DMS 273 treated with DMSO at 0.1 percent for 48 hours (cell line): Measurements from ENCODE around the gene LRRC56.

Experiments
- DNase-seq: peaks from one replicate; lab custom pipeline; 2025; lab: John Stamatoyannopoulos, UW

LRRC56 gene, protein sequence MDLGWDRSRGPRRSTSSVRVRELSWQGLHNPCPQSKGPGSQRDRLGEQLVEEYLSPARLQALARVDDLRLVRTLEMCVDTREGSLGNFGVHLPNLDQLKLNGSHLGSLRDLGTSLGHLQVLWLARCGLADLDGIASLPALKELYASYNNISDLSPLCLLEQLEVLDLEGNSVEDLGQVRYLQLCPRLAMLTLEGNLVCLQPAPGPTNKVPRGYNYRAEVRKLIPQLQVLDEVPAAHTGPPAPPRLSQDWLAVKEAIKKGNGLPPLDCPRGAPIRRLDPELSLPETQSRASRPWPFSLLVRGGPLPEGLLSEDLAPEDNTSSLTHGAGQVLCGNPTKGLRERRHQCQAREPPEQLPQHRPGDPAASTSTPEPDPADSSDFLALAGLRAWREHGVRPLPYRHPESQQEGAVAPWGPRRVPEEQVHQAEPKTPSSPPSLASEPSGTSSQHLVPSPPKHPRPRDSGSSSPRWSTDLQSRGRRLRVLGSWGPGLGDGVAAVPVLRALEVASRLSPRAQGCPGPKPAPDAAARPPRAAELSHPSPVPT

DNA sequence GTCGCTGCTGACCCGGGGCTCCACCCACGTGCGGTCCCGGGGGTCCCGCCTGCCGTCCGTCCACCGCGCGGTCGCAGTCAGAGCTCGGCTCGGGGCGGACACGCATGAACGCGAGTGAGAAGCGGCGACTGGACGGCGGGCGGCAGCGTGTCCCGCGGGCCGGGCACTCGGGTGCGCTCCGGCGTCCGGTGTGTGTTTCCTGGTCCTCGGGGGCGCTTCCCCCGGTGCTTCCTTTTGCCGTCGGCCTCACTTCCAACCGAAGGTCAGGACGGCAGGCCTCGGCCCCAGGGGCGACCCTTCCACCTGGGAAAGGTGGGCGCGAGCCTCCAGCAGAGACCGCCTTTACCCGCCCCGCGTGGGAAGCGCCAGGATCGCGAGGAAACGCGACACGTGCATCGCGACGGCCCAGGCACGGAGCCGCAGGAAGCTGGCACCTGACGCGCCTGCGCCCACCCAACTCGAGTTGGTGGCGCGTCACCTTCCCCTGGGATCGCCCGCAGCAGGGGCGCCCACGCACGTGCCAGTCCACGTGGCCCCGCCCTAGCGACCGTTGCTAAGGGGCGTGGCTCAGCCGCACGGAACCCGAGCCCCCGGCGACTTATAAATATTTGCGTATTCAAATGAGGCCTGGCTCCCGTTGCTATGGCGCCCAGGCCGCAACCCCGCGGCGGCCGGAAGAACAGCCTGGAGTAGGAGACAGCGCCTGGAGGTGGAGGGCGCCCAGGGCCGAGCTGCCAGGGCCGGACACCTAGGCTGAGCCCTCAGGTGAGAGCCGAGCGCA lies at the start of gene LRRC56:
TSS of gene LRRC56 (plus strand) at position 687 of the 781 bp plus-strand sequence. CDS start 3,158 bp downstream, outside the sequence.
- peak; percentile 18 for DNase-seq

DNA sequence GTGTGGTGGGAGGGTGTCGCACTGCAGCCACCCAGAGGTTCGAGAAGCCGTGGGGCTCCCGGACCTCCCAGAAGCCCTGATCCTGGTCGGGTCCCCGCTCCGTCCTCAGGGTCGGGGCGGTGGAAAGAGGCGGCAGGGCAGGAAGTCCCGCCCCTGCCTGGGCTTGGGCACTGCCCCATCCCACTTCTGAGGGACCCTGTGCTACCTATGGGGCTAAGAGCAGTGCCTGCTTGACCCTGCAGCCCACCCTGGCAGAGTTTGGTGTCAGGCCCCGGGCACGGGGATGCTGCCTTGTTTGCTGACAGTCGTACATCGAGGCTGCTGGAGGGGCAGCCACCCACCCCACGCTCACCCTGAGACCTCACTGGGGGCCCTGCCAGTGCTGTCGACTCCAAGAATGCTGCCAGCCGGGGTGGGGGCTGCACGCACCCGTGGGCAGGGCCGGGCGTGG lies 49.7 kb upstream of the LRRC56 start:
- no peak for DNase-seq

DNA sequence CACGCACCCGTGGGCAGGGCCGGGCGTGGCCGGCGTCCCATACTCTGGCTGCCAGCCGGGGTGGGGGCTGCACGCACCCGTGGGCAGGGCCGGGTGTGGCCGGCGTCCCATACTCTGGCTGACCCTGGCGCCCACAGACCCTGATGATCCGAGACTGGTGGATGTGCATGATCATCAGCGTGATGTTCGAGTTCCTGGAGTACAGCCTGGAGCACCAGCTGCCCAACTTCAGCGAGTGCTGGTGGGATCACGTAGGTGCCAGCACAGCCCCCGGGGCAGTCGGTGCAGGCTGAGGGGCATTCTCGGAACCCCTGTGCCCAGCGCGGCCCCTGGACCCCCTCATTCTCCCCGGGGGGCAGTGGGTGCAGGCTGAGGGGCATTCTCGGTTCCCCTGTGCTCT lies 49.3 kb upstream of the LRRC56 start:
- no peak for DNase-seq

DNA sequence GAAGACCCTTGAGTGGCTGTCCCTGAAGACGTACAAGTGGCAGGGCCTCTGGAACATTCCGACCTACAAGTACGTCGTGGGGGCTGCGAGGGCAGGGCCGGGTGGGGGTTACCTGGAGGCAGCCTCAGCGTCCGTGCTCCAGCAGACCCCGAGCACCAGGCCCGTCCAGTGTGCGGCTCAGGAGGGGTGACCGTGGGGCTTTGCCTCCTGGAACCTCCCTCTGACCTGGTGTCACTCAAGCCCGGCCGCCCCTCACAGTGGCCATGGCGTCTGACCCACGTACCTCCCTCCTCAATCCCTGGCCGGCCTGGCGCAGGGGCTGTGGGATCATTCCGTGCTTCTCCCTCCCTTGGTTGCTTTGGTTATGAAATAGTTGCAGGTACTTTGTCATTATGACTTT lies 48.7 kb upstream of the LRRC56 start:
- no peak for DNase-seq

DNA sequence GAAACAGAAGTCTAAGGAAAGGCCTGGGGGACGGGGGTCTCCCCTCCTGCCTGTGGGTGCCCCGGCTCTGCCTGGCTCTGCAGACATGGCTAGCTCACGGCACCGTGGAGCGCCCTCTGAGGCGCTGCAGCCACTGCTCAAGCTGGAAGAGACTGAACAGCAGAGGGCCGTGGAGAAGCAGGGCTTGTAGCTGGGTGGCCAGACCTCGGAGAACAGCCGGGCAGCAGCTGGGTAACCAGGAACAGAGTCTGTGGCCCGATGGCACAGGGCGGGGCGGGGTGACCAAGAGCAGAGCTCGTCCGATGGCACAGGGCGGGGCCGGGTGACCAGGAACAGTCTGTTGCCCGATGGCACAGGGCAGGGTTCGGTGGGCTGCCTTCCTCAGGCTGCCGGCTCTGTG lies 48.3 kb upstream of the LRRC56 start:
- no peak for DNase-seq

DNA sequence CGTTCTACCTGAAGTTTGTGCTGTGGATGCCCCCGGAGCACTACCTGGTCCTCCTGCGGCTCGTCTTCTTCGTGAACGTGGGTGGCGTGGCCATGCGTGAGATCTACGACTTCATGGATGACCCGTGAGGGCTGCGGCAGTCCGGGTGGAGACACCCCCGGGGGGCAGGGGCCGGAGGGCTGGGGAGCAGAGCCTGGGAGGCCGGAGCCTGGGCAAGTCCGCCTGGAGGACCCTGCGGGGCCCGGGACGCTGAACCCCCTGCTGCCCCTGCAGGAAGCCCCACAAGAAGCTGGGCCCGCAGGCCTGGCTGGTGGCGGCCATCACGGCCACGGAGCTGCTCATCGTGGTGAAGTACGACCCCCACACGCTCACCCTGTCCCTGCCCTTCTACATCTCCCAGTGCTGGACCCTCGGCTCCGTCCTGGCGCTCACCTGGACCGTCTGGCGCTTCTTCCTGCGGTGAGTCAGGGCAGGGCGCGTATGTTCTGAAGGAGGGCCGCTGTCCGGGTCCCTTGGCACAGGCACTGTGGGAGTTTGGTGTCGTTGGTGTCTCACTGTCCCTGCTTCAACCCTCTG lies 47.6 kb upstream of the LRRC56 start:
- DNase-seq = no peak

DNA sequence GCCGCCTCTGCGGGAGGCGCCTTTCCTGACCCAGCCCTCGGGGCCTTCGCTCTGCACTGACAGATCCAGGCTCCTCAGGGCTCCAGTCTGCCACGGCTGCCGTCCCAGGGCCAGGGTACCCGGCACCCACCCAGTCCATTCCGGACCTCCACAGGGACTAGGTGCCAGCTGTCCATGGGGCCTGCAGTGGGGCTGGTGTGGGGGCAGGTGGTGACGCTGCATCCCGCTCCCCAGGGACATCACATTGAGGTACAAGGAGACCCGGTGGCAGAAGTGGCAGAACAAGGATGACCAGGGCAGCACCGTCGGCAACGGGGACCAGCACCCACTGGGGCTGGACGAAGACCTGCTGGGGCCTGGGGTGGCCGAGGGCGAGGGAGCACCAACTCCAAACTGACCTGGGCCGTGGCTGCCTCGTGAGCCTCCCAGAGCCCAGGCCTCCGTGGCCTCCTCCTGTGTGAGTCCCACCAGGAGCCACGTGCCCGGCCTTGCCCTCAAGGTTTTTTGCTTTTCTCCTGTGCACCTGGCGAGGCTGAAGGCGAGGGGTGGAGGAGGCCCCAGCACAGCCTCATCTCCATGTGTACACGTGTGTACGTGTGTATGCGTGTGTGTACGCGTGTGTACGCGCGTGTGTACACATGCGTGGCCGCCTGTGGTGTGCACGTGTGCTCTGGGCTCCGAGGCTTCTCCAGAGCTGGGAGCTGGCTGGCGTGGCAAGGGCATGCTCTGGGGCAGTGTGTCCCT lies 47.0 kb upstream of the LRRC56 start:
- no peak for DNase-seq

DNA sequence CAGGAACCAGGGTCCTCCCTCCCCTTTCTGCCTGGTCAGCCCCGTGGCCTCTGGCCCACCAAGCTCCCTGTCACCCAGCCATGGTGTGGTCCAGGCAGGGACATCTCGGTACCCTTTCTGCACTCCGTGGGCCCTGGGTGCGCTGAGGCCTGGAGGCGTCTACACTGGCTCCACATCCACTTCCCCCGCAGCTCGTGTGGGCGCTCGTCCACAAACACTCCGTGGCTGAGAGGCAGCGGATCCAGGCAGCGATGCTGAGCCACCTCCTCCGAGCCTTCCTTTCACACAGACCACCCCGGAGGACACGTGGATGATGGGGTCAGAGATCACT lies 46.4 kb upstream of the LRRC56 start:
- DNase-seq = no peak

DNA sequence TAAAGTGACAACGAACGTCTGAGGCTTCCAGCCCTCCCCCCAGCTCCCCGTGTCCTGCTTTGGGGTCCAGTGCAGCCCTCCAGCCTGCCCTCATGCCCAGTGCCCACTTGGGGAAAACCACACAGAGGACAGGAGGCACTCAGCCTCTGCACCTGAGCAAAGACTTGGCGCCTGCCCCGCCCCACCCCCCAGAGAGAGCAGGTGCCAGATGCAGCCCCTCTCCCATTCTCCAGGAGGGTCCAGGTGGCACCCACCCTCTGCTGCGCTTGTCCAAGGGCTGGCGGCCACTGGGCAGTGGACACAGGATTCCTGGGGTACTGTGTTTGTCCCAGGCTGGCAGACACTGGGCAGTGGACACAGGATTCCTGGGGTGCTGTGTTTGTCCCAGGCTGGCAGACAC lies 46.0 kb upstream of the LRRC56 start:
- no peak for DNase-seq

DNA sequence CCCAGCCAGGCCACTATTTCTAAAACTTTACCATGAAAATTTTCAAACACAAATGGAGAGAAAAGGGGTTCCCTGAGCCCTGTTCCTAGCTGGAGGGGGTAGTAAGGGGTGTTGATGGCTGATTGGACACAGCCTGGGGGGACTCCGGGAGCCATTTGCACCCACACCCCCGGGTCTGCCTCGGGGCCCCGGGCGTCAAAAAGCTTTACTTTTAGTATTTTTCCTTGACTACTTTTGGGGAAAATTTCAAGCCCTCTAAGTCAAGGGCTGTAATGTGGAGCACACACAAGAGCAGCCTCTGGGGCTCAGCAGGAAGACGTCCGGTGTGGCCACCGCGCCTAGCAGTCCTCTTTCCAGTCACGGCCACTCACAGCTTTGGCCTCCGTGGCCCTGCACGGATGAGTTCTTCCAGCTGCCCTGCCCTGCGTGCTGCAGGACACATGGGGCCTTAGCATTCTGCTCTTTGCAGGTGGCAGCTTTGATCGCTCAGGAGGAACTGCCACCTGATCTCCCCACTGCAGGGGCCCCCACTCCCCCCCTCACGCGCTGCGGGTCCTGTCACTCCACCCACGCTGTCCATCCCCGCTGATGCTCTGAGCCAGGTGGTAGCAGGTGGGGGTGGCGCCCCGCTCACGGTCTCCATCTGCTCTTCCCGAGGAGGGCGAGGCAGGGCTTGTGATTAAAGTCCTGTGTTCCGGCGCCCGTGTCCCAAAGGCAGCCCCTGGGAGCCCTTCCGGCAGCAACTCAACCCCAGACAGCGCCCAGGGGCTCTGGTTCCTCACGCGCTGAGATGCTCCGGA lies 44.7 kb upstream of the LRRC56 start:
- DNase-seq = no peak

DNA sequence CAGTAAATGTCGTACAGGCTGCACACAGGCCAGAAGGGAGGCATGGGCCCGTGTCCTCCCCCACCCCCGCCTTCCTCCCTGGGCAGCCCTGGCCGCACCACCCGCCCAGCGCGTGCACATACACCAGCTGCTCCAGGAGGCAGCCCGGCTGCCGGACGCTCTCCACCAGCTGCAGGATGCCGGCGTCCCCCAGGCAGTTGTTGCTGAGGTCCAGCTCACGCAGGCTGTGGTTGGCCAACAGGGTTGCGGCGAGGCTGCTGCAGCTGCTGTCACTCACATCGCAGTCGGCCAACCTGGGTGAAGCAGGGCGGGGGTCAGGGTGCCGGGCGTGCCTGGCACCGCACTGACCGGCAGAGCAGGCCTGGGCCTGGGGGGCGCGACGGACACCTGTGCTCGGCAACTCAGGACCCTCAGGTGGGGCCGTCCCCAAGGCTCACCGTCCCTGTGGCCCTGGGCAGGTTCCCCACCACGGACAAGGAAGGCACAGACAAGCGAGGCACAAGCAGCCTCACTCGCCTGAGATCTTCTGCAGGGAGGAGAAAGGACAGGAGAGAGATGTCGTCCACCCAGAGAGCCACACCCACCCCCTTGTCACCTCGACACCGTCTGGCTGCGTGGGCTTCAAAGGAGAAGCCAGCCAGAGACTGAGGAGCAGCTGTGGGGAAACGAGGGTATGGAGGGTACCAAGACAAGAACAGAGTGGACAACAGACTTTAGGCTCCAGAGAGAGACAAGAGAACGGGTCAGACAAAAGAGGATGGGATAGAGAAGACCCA lies 42.4 kb upstream of the LRRC56 start:
- no peak for DNase-seq

DNA sequence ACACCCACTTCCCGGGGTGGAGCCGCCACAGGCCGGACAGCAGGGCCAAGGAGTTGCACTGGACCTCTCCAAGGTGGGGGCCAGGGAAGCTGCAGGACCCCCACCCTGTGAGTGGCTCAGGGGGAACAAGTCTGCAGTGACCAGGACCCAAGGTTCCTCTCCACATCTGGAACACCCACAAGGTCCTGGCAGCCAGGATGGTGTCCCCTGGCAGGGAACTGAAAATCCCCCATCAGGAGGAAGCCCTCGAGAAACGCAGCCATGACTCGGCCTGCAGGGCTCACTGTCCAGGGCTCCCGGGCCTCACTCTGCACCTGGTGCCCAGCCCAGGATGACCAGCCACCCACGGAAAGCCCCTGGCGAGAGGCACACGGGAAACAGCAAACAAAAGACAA lies 41.8 kb upstream of the LRRC56 start:
- DNase-seq = no peak

DNA sequence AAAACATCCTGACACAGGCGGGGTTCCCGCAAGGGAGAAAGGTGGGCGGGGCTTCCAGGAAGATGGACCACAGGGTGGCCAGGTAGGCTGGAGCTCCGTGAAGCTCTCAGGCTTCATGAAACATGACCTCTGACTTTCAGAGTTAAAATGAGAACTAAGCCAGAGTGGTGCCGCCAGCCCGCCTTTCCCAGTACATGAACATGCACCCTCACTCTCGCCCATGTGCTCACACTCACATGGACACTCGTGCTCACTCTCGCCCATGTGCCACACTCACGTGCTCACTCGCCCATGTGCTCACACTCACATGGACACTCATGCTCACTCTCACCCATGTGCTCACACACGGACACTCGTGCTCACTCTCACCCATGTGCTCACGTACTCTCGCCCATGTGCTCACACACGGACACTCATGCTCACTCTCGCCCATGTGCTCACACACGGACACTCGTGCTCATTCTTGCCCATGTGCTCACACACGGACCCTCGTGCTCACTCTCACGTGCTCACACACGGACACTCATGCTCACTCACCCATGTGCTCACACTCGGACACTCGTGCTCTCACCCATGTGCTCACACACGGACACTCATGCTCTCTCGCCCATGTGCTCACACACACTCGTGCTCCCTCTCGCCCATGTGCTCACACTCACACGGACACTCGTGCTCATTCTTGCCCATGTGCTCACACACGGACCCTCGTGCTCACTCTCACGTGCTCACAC lies 40.3 kb upstream of the LRRC56 start:
- DNase-seq = no peak

DNA sequence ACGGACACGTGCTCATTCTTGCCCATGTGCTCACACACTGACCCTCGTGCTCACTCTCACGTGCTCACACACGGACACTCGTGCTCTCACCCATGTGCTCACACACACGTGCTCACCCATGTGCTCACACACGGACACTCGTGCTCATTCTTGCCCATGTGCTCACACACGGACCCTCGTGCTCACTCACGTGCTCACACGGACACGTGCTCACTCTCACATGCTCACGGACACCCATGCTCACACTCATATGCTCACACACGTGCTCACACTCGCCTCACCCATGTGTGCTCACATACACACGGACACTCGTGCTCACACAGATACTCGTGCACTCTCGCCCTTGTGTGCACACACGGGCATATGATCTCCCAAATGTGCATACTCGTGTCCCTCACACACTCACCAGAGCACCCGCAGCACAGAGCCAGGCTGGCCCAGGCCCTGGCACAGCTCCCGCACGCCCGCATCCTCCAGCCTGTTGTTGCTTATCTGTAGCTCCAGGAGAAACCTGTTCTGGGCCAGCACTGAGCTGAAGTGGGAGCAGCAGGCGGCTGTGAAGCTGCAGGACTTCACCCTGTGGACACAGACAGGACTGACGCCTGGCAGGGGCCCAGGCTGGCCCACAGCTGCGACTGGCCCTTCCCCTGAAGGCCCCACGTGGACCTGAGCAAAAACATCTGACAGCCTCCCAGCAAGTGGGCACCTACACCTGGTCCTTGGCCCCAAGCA lies 39.6 kb upstream of the LRRC56 start:
- DNase-seq = no peak

DNA sequence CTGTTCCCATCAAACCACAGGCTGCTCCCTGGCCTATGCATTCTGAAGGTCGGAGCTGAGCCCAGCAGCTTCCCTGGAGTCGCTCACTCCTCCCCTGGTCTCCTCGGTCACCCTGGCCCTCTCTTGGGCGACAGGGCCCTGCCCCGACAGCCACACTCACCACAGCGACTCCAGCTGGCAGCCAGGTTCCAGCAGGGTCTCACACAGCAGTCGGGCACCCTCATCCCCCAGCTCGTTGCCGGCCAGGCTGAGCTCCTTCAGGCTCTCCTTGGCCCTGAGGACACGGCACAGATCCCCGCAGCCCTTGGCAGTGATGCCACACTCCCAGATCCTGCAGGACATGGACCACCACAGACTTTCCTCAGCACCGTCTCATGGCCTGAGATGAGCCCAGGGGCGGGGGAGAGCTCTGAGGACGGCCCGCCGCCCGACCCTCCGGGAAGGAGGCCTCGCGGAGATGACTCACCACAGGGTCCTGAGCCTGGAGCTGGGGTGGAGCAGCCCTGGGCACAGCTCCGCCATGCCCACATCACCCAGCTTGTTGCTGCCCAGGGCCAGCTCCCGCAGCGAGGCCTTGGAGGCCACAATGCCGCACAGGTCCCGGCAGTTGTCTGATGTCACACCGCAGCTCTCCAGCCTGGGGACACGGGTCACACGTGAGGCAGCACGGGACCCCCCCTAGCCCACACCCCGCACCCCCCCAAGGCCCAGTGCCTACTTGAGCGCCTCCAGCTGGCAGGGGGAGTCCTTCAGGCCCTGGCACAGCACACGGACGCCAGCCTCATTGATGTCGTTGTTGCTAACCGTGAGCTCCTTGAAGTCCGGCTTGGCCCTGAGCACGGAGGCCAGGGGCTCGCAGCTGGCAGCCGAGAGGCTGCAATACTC lies 38.8 kb upstream of the LRRC56 start:
- no peak for DNase-seq

DNA sequence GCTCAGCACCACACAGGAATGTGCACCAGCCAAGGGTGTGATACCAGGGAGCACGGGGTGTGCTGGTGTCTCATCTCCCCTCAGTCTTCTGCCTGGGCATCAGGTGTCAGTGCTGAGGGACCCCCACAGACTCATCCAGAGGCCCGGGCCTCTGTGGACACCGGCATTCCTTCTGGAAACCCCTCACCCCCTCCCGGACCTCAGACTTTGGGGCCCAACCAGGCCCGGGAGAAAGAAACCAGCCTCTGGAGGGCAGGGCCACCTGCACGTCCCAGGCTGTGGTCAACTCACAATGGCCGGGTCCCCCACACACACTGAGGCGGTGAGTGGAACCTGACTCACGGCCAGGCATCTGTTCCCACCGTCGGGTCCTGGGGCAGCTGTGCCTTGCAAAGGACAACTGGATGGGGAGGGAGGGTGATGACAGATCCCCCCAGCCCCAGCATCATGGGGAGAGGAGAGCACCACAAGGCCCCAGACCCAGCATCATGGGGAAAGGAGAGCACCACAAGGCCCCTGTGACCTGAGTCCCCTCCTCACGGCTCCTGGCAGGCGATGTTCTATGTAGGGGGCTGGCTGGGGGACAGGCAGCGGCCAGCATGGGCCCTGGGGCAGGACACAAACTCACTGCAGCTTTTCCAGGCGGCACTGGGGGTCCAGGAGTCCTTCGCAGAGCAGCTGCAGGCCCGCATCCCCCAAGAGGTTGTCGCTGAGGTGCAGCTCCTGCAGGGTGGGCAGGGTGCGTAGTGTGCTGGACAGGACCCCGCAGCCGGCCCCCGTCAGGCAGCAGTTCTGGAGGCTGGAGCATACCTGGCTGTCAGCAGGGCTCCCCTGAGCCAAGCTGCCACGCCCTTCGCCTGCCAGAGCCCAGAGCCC lies 37.9 kb upstream of the LRRC56 start:
- no peak for DNase-seq
